SHP77 treated with DMSO at 0.1 percent for 48 hours (cell line): ENCODE data around the gene OR2L13.
"Not testable (repeated sequence)": the region's sequence is repeated elsewhere in the genome, so short reads cannot be mapped to it uniquely, and the experiment has no call there.

Experiments
- DNase-seq: peaks from one replicate; lab custom pipeline; 2025; lab: John Stamatoyannopoulos, UW

The OR2L13 gene, protein sequence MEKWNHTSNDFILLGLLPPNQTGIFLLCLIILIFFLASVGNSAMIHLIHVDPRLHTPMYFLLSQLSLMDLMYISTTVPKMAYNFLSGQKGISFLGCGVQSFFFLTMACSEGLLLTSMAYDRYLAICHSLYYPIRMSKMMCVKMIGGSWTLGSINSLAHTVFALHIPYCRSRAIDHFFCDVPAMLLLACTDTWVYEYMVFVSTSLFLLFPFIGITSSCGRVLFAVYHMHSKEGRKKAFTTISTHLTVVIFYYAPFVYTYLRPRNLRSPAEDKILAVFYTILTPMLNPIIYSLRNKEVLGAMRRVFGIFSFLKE

GRCh38 chr1:248094884-248095283 is at the start of gene OR2L13:
Gene OR2L13, plus strand, starts transcription at chr1:248095184. Its CDS starts 4,192 bp downstream, at chr1:248099376.
- no peak for DNase-seq

DNA sequence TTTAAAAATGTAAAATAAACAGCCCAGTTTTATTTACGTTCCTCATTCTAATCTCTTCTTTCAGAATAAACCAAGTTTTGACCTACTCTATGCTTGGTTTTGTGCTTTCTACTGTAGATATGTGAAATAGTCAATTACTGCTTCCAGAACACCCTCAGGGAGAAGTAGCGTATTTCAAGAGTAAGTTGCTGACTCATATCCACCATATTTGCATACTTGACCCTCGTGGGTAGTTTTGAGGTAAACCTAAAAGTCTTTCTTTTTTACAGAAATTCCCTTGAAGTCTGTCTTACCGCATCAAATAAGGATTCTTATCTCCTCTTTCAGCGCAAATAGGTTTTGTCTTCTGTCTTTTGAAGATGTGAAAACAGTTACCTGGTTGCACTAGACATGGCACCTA is 49.8 kb upstream of the OR2L13 start:
- DNase-seq = no peak

GRCh38 chr1:248046536-248046935 is 48.4 kb upstream of the OR2L13 start, which contains the start of gene OR2L3:
Gene OR2L3, plus strand, starts transcription at chr1:248046836. Its CDS starts 13,846 bp downstream, at chr1:248060682.
- no peak for DNase-seq

GRCh38 chr1:248047008-248047407 is 48.0 kb upstream of the OR2L13 start:
- no peak for DNase-seq

GRCh38 chr1:248054671-248055070 is 40.3 kb upstream of the OR2L13 start:
- DNase-seq = no peak

- DNase-seq = no peak
Measured at GRCh38 chr1:248055261-248055660, 39.7 kb upstream of the OR2L13 start.

- no peak for DNase-seq
Measured at GRCh38 chr1:248065071-248065470, 29.9 kb upstream of the OR2L13 start.

DNA sequence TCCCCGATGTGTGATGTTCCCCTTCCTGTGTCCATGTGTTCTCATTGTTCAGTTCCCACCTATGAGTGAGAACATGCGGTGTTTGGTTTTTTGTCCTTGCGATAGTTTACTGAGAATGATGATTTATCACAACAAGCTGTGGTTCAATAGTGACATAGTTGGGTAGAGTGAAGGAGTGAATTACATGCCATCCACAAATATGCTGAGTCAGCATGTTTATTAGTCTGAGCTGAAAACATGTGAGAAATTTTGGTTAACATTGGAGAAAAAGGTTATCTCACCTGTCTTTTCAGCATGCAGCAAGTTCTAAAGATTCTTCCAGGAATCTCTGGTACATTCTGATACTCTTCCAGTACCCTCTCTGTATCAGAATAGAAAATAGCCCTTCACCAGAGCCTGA is 29.4 kb upstream of the OR2L13 start:
- no peak for DNase-seq

DNA sequence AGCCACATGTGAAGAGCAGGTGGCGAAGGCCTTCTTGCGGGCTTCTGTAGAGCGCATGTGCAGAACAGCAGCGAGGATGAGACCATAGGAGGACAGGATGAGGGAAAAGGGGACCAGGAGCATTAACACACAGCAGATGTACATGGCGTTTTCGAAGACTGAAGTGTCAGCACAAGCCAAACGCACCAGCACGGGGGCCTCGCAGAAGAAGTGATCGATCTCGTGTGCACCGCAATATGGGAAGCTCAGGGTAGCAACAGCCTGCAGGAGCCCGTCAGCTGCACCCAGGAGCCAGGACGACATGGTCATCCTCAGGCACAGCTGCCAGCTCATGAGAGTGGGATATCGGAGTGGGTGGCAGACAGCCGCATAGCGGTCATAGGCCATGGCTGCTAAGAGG is 11.1 kb upstream of the OR2L13 start:
- not testable (repeated sequence) for DNase-seq

- DNase-seq = no peak
Measured at GRCh38 chr1:248098529-248098928, 3.5 kb downstream of the OR2L13 start.

GRCh38 chr1:248102847-248103246 is 7.9 kb downstream of the OR2L13 start:
- DNase-seq = no peak

DNA sequence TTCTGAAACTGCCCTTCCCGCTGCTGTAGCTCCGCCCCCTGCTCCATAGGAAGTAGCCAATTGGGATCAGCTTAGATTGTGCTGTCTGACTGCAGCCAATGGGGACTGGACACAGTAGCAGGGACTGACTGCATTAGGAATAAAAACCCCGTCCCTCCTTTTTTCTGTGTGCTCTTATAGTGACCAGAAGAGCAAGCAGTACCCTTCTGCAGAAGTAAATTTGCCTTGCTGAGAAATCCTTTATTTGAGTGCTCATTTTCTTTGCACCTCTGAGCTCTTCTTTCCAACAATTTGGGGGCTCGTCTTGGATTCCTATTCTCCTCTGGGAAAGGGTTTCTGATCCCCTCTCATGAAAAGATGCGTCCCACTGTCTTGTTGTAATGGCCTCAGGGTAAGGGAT is 16.2 kb downstream of the OR2L13 start:
- DNase-seq = no peak

GRCh38 chr1:248114890-248115289 is 19.9 kb downstream of the OR2L13 start:
- peak; percentile 65 for DNase-seq

- no peak for DNase-seq
Measured at GRCh38 chr1:248127653-248128052, 32.7 kb downstream of the OR2L13 start.

GRCh38 chr1:248136811-248137210 is 41.8 kb downstream of the OR2L13 start:
- DNase-seq = no peak

DNA sequence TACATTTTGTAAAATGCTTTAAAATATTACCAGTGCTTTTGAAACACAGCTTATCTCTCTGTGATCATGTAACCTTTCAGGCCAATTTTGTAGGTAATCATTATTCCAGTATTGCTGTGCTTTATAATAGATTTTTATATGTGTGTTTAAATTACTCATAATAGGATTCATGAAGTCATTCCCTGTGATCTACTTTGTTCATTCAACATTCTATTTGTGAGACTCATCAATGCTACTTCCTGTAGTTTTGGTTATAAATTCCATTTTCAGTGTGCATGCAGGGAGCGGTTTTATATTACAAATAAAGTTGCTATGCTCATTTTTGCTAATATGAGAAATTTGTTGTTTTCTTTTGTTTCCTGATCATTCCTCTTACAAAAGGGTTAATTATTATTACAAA is 45.9 kb downstream of the OR2L13 start:
- no peak for DNase-seq

DNA sequence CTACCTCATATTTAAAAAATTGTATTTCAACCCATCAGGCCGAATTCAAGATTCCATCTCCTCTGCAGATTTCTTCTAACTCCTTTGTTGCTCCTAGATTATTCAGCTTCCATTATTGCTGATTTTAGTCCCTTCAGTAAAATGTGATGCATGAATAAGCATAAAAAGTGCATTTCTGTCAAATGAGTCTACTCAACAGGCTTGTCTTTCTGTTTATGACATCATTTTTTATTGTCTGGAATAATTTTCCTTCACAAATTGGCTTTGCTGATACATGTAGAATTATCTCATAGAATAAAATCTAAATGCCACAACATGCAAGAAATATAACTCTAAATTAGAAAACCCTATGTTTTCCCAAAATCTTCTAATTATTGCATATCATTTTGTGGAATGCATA is 48.3 kb downstream of the OR2L13 start:
- no peak for DNase-seq

- no peak for DNase-seq
Measured at GRCh38 chr1:248144513-248145198, 49.7 kb downstream of the OR2L13 start, which contains the start of gene OR2M5. Gene OR2M5, plus strand, starts transcription at chr1:248145148. Its CDS starts 0 bp downstream, at chr1:248145148.
